ENCODE data around the gene OR4K13.

GRCh38 chr14:20035449-20035848 is 389 bp downstream of the OR4K13 start:
- TF ChIP-seq CTCF (IDR thresholded peaks at IDR 0.05) (no peak), EP300 (IDR thresholded peaks at IDR 0.05) (no peak)
